OCI-LY7 (cell line): ENCODE measurements around the gene KCNQ1. TPM values are rescaled to one million over a fixed set of nuclear protein-coding genes. Genes with fewer than 3 reads are reported as not detected.

Source experiments
- BruUV-seq: library from RNA; stranded (reverse); fragments of 400-500 nt; replicated peaks from 2 replicates; lab custom pipeline; 2021; lab: Mats Ljungman, UMichigan
- CTCF ChIA-PET: fragments of 300-600 bp; sonication (Branson Sonifier 250); formaldehyde crosslinking; loops from one replicate; lab custom pipeline; 2022; ENCODE audit warnings: antibody characterized with exemption; ENCODE audit not compliant: unreplicated experiment; lab: Charles Lee
- POLR2A ChIA-PET: fragments of 300-600 bp; sonication (Branson Sonifier 250); formaldehyde crosslinking; loops from one replicate; lab custom pipeline; 2022; ENCODE audit warnings: antibody characterized with exemption; lab: Charles Lee
- DNase-seq: peaks from one replicate; pipeline ENCODE4 v3.0.0-alpha.2; 2015; ENCODE audit warnings: low spot score
- H2AFZ ChIP-seq: fragments of 200-600 bp; sonication (generic), shearing (Covaris generic); 2 replicates; pipeline ENCODE4 v1.6.1; 2014; ENCODE audit warnings: mild to moderate bottlenecking, antibody characterized with exemption, low read length, moderate library complexity
- H3K27ac ChIP-seq: fragments of 200-600 bp; sonication (generic); 2 replicates; pipeline ENCODE4 v1.5.1; 2014; ENCODE audit warnings: mixed run types, low read depth, mild to moderate bottlenecking, moderate library complexity, low read length, inconsistent platforms; ENCODE audit not compliant: poor library complexity, severe bottlenecking
- H3K36me3 ChIP-seq: fragments of 200-600 bp; sonication (generic); 2 replicates; pipeline ENCODE4 v1.6.1; 2014; ENCODE audit warnings: mild to moderate bottlenecking, antibody characterized with exemption, low read length, moderate library complexity, mixed read lengths; ENCODE audit not compliant: insufficient read depth
- H3K4me1 ChIP-seq: fragments of 200-600 bp; sonication (generic); 2 replicates; pipeline ENCODE4 v1.5.1; 2014; ENCODE audit warnings: mild to moderate bottlenecking, low read length; ENCODE audit not compliant: insufficient read depth, poor library complexity, severe bottlenecking
- H3K4me2 ChIP-seq: fragments of 200-600 bp; sonication (generic); 2 replicates; pipeline ENCODE4 v1.6.1; 2014; ENCODE audit warnings: mild to moderate bottlenecking, low read length
- H3K4me3 ChIP-seq: fragments of 200-600 bp; sonication (generic); 2 replicates; pipeline ENCODE4 v1.5.1; 2014; ENCODE audit warnings: mild to moderate bottlenecking, low read depth, low read length; ENCODE audit not compliant: poor library complexity, severe bottlenecking
- H3K79me2 ChIP-seq: fragments of 200-600 bp; sonication (generic); 2 replicates; pipeline ENCODE4 v1.6.1; 2016; ENCODE audit warnings: low read depth, mild to moderate bottlenecking, low read length, moderate library complexity, mixed read lengths; ENCODE audit not compliant: insufficient read depth
- H3K9me2 ChIP-seq: fragments of 200-600 bp; sonication (generic); 2 replicates; pipeline ENCODE4 v1.6.1; 2016; ENCODE audit warnings: mild to moderate bottlenecking, low read length, mixed read lengths; ENCODE audit not compliant: insufficient read depth
- H3K9me3 ChIP-seq: fragments of 200-600 bp; sonication (generic); 2 replicates; pipeline ENCODE4 v1.6.1; 2014; ENCODE audit warnings: mild to moderate bottlenecking, mixed run types, low read length, mixed read lengths
- H4K20me1 ChIP-seq: fragments of 200-600 bp; sonication (generic); 2 replicates; pipeline ENCODE4 v1.6.1; 2014; ENCODE audit warnings: mild to moderate bottlenecking, antibody characterized with exemption, low read length, moderate library complexity, mixed read lengths; ENCODE audit not compliant: insufficient read depth
- EZH2phosphoT487 ChIP-seq: fragments of 200-600 bp; sonication (generic); IDR thresholded peaks from 2 replicates; pipeline ENCODE4 v1.6.1; 2018; ENCODE audit warnings: low read depth, borderline replicate concordance, mild to moderate bottlenecking, mixed run types, antibody characterized with exemption, low read length, moderate library complexity, mixed read lengths
- intact Hi-C: fragments of 100-400 bp; cut with micrococcal nuclease; formaldehyde crosslinking; loops from one replicate; pipeline ENCODE4 v1.10.0; 2022; ENCODE audit not compliant: unreplicated experiment
- total RNA-seq, 2 experiments: library from RNA; depleted of rRNA in 1 of 2; stranded (reverse); fragments of >200 nt in 1 of 2; shearing (Covaris generic) in 1 of 2; gene quantifications; 2 replicates each; pipeline ENCODE4 v1.2.3, GENCODE V29; 2014 to 2022
- TF ChIP-seq, protein P1 (sequence below): fragments of 200-600 bp; sonication (generic); conservative IDR thresholded peaks from 2 replicates; pipeline ENCODE4 v1.5.1; 2014; ENCODE audit warnings: mild to moderate bottlenecking, antibody characterized with exemption, low read length, moderate library complexity, mixed read lengths

The KCNQ1 gene
- total RNA-seq, 2 experiments from 2014 or later = 0.22 to 1.3 TPM

DNA sequence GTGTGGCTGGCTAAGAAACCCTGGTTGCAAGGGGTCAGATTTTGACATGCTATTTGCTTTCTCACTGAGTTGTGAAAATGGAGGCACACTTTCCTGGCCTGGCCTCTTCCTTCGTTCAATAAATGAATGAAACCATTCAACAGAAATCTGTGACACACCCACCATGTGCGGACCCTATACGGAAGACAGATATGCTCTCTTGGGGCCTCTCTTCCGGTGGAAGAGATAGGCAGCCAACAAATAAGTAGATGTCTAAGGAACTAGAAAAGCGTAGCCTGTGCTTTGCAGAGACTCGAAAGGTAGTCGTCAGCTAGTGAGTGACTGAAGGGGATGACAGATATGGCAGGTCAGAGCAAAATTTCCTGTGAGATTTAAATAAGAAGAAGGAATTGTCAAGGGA is 249.7 kb downstream of the KCNQ1 start:
- Histone ChIP-seq H3K27ac (no peak overlapping the region), H3K4me1 (peaks cover 5% of the 10 kb centered on the region), H3K9me3 (no peaks in the 10 kb centered on the region), H4K20me1 (0 out of 2 replicates have a peak, but pooled peaks cover 4% of the 10 kb centered on the region), H2AFZ (no peak overlapping the region), H3K9me2 (no peaks in the 10 kb centered on the region), H3K79me2 (peaks cover 16% of the 10 kb centered on the region; the same call in 1 of the 2 replicates), H3K4me3 (no peak overlapping the region), H3K4me2 (no peak overlapping the region), H3K36me3 (no peaks in the 10 kb centered on the region)
- TF ChIP-seq EZH2phosphoT487 = no peak
- TF ChIP-seq, protein P1, sequence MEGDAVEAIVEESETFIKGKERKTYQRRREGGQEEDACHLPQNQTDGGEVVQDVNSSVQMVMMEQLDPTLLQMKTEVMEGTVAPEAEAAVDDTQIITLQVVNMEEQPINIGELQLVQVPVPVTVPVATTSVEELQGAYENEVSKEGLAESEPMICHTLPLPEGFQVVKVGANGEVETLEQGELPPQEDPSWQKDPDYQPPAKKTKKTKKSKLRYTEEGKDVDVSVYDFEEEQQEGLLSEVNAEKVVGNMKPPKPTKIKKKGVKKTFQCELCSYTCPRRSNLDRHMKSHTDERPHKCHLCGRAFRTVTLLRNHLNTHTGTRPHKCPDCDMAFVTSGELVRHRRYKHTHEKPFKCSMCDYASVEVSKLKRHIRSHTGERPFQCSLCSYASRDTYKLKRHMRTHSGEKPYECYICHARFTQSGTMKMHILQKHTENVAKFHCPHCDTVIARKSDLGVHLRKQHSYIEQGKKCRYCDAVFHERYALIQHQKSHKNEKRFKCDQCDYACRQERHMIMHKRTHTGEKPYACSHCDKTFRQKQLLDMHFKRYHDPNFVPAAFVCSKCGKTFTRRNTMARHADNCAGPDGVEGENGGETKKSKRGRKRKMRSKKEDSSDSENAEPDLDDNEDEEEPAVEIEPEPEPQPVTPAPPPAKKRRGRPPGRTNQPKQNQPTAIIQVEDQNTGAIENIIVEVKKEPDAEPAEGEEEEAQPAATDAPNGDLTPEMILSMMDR = no peak
- POLR2A ChIA-PET = no interaction called here
- intact Hi-C loops = loop anchor here (5.0 kb wide), 1 partner anchor 193 kb away; the partner anchor contains the start of gene CDKN1C
- BruUV-seq = no TSS peak
- DNase-seq = no peak
- CTCF ChIA-PET = no interaction called here

DNA sequence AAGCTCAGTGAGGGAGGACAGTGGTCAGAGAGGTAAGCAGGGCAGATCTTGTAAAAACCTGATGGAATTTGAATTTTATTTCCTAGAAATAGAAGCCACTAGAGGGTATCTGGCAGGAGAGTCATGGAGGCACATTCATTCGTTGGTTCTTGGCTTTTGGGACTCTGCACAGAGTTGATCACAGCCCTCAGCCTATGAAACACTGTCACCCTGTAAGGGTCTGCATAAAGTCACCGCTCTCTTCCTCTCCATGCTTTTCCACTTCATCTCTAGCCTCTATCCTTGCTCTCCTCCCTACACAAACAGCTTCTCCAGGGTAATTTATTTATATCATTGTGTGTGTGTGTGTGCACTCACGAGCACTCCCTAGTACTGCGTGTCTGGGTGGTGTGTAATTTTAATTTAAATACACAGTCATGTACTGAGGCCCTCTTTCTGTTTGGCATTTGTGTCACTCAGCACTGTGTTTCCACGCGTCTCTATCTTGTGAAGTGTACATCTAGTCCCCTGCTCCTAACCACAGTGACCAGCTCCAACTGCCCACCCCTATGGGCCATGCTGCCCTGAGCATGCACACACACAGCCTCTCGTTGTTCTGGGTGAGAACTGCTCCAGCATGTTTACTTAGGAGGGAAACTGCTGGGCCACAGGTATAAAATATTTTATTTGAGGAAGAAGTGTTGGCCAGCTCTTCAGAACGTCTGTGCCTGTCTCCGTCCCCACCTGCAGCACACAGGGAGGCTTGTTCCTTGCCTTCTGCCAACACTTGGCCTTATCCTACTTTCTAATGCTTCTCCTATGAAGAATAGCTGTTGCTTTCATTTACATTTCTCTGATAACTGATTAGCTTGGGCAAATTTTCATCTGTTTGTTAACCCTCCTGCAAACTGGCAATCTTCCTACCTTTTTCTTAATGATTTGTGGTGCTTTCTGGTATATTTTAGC is 250.5 kb downstream of the KCNQ1 start:
- no TSS peak for BruUV-seq
- H3K4me1 ChIP-seq = peaks cover 5% of the 10 kb centered on the region
- ChIA-PET CTCF (no interaction called here), POLR2A (no interaction called here)
- H3K79me2 ChIP-seq = peaks cover 16% of the 10 kb centered on the region; the same call in 1 of the 2 replicates
- no peak for DNase-seq
- H3K36me3 ChIP-seq = no peaks in the 10 kb centered on the region
- H3K4me3 ChIP-seq = no peak overlapping the region
- H3K9me3 ChIP-seq = no peaks in the 10 kb centered on the region
- intact Hi-C loops = loop anchor here (5.0 kb wide), 1 partner anchor 192 kb away; the partner anchor contains the start of gene CDKN1C
- no peak for TF ChIP-seq EZH2phosphoT487
- TF ChIP-seq, protein P1 = no peak
- no peak overlapping the region for H2AFZ ChIP-seq
- no peak overlapping the region for H3K27ac ChIP-seq
- H4K20me1 ChIP-seq = 0 out of 2 replicates have a peak, but pooled peaks cover 4% of the 10 kb centered on the region
- H3K4me2 ChIP-seq = no peak overlapping the region
- no peaks in the 10 kb centered on the region for H3K9me2 ChIP-seq
